ENCODE results near the gene TANC1. TPM values are rescaled to one million over a fixed set of nuclear protein-coding genes. Genes with fewer than 3 reads are reported as not detected.

Gene TANC1
- total and polyA plus RNA-seq, 2 of the 4 experiments (the other 2 are of a cell fraction), result 10.2 to 12.9 TPM

DNA sequence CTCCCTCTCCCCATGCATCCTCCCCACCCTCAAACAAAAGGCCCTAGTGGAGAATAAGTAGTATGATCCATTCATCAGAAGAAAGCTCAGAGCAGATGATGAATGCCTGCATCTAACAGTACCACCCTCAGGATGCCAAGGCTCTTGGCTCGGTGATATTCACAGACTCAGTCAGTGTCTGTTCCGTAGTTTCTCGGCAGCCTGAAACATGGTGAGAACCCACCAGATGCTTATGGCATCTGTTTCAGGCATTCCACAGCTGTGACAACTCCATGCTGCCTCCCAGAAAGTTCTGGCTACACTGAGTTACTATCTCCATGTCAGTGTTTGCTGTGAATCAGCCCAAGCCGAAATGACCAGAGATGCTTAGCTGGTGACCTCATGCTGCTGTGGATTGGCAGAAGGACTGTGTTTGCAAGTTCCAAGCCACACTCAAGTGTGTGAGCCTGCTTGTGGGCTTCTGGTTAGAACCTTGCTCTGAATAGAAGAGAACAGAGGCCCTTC, 234.2 kb downstream of the TANC1 start (continued):
- TF ChIP-seq, protein P1, sequence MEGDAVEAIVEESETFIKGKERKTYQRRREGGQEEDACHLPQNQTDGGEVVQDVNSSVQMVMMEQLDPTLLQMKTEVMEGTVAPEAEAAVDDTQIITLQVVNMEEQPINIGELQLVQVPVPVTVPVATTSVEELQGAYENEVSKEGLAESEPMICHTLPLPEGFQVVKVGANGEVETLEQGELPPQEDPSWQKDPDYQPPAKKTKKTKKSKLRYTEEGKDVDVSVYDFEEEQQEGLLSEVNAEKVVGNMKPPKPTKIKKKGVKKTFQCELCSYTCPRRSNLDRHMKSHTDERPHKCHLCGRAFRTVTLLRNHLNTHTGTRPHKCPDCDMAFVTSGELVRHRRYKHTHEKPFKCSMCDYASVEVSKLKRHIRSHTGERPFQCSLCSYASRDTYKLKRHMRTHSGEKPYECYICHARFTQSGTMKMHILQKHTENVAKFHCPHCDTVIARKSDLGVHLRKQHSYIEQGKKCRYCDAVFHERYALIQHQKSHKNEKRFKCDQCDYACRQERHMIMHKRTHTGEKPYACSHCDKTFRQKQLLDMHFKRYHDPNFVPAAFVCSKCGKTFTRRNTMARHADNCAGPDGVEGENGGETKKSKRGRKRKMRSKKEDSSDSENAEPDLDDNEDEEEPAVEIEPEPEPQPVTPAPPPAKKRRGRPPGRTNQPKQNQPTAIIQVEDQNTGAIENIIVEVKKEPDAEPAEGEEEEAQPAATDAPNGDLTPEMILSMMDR (conservative IDR thresholded peaks at IDR 0.05; ENCODE audit: low read depth, low read length), result 0 out of 2 replicates have a peak, but pooled peaks have one; percentile 17
- no peak for TF ChIP-seq RFX5 (IDR thresholded peaks at IDR 0.05; ENCODE audit: low read depth, low read length)

DNA sequence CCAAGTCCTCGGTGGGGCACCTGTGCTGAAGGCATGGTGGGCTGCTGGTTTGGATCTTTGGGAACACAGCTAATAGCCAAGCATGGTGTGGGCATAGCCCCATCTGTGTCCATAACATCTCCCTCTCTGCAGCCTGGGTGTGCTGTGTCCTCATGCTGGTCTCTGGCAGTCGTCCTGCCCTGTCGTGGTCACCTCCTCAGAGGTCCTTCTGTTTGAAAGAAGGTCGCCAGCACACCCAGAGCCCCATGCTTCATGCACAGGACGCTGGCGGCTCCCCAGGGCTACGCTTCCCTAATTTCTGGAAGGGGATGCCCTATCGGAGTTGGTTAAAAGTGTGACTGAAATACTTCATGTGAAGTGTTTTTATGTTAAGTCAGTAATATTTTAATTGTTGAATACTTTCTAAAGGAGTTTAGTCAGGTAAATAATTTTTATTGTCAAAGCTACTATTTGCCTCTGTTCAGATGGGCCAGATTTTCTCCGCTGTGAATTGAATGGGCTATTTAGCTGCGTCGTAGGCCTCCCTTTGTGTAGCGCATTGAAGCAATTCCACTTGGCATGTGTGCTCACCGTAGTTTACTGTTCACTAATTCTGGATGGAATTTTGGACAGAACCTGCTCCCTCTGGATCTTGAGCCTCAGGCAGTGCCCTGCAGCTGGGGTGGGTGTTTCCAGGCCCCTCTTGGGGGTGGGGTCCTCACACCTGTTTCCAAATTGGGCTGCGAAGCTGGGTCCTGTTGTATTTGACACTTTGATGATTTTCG, 236.1 kb downstream of the TANC1 start:
- Histone ChIP-seq H3K23ac (ENCODE audit: low read depth, low read length) (no peak overlapping the region), H2BK120ac (ENCODE audit: low read depth, low read length) (no peak overlapping the region), H3K27me3 (ENCODE audit: control insufficient read depth, insufficient read depth, low read length) (no peaks in the 10 kb centered on the region), H2AK5ac (ENCODE audit: low read depth, low read length) (no peak overlapping the region), H2BK15ac (ENCODE audit: low read depth, low read length) (no peak overlapping the region), H2BK20ac (ENCODE audit: low read depth, low read length) (no peak overlapping the region), H4K91ac (ENCODE audit: insufficient read depth, low read depth, low read length) (no peak overlapping the region), H4K5ac (ENCODE audit: low read depth, low read length) (no peak overlapping the region), H3K4me2 (ENCODE audit: low read depth, low read length) (no peak overlapping the region), H2AFZ (replicated peaks; ENCODE audit: low read length, poor library complexity) (no peak overlapping the region), H4K8ac (ENCODE audit: low read depth in 2 of 2, low read length in 2 of 2) (no peak overlapping the region), H2BK5ac (ENCODE audit: low read depth, low read length, poor library complexity, severe bottlenecking) (no peak overlapping the region), H3K4me3 (ENCODE audit: insufficient read depth, low read depth, low read length) (no peak overlapping the region), H3K9me3 (ENCODE audit: control insufficient read depth, insufficient read depth, low read length) (no peaks in the 10 kb centered on the region), H4K20me1 (ENCODE audit: insufficient read depth, low read length) (peaks cover 8% of the 10 kb centered on the region; the same call in 1 of the 2 replicates), H3K18ac (ENCODE audit: low read depth, low read length) (no peak overlapping the region), H3K9me1 (ENCODE audit: insufficient read depth, low read length) (peaks cover 26% of the 10 kb centered on the region), H2AK9ac (replicated peaks; ENCODE audit: low read depth, low read length, poor library complexity) (no peak overlapping the region), H3K9ac (ENCODE audit: low read depth, low read length) (no peak overlapping the region), H3K79me1 (ENCODE audit: low read depth in 1 of 2, low read length in 2 of 2) (peaks cover 4 to 18% of the 10 kb centered on the region in 2 experiments; a peak in 3 of 4 replicates), H3K56ac (ENCODE audit: extremely low read depth, insufficient read depth, low read length) (no peak overlapping the region), H3K14ac (replicated peaks; ENCODE audit: low read depth, low read length) (no peak overlapping the region), H3K27ac (ENCODE audit: insufficient read depth, low read length) (no peak overlapping the region), H3K4ac (ENCODE audit: low read depth, low read length) (no peak overlapping the region), H3K4me1 (ENCODE audit: control insufficient read depth, insufficient read depth, low read length) (peaks cover 13% of the 10 kb centered on the region), H3K36me3 (ENCODE audit: control insufficient read depth, insufficient read depth, low read length) (peaks cover 15% of the 10 kb centered on the region)
- no TSS peak for BruUV-seq (replicated peaks)
- in situ Hi-C loops (cut with MboI; ENCODE audit: low sequenced_read_pairs), result no loop called here
- ChIA-PET CTCF (no interaction called here), POLR2A (ENCODE audit: unreplicated experiment) (no interaction called here)
- dilution Hi-C loops (cut with HindIII; ENCODE audit: low sequenced_read_pairs, unreplicated experiment), result no loop called here
- 93% methylated on average over 8 of the region's 15 CpGs; no CpG with 5 or more reads in 1 of the 2 experiments for WGBS, 2 experiments (ENCODE audit: extremely low coverage in 2 of 2, insufficient read length in 1 of 2)
- DNase-seq, result no peak
- no peak for ATAC-seq (ENCODE audit: low read depth)
- intact Hi-C loops (cut with micrococcal nuclease), result loop anchor here (10.0 kb wide), 1 partner anchor 510 kb away; the partner anchor contains the start of gene MARCHF7
- TF ChIP-seq BHLHE40 (IDR thresholded peaks at IDR 0.05; ENCODE audit: low read depth, low read length) (no peak), RFX5 (IDR thresholded peaks at IDR 0.05; ENCODE audit: low read depth, low read length) (no peak), CHD1 (IDR thresholded peaks at IDR 0.05; ENCODE audit: low read depth, low read length) (no peak), MAFK (IDR thresholded peaks at IDR 0.05; ENCODE audit: low read depth, low read length) (no peak), MXI1 (IDR thresholded peaks at IDR 0.05; ENCODE audit: borderline replicate concordance, low read depth, low read length) (no peak), POLR2A (IDR thresholded peaks at IDR 0.05; ENCODE audit: low read depth, low read length) (no peak), FOS (IDR thresholded peaks at IDR 0.05; ENCODE audit: low read depth, low read length) (no peak), CEBPB (IDR thresholded peaks at IDR 0.05; ENCODE audit: low read depth, low read length) (no peak)
- TF ChIP-seq, protein P1 (conservative IDR thresholded peaks at IDR 0.05; ENCODE audit: low read depth, low read length), result no peak
- TF ChIP-seq, protein P2, sequence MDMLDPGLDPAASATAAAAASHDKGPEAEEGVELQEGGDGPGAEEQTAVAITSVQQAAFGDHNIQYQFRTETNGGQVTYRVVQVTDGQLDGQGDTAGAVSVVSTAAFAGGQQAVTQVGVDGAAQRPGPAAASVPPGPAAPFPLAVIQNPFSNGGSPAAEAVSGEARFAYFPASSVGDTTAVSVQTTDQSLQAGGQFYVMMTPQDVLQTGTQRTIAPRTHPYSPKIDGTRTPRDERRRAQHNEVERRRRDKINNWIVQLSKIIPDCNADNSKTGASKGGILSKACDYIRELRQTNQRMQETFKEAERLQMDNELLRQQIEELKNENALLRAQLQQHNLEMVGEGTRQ (IDR thresholded peaks at IDR 0.05; ENCODE audit: low read depth, low read length), result no peak

Measured in IMR-90 (cell line).